Right kidney (tissue), 1 donor: ENCODE data around the gene FLT1.

ENCODE experiments used
- DNase-seq: peaks from one replicate; pipeline ENCODE4 v3.0.0-alpha.2; 2016

FLT1 gene

DNA sequence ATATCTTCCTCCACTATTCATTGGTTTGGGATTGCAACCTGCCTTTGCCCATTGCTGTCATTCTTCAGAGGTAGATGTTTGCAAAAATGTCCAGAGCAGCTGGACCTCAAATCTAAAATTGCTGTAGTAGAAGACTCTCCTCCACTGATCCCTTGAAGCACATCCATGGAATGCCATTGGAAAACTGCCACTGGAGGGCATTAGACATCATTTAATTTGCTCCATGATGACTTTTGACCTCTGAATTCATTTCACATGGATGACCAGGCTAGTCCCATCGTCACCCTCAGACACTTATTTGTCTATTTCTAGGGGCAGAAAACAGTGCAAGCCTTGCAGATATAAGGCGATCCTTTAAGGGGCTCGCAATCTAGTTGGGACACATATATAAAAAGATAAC lies 33.9 kb upstream of the FLT1 start:
- DNase-seq: no peak

- DNase-seq: no peak
These were observed 33.5 kb upstream of the FLT1 start for GRCh38 chr13:28528388-28528787.

DNA sequence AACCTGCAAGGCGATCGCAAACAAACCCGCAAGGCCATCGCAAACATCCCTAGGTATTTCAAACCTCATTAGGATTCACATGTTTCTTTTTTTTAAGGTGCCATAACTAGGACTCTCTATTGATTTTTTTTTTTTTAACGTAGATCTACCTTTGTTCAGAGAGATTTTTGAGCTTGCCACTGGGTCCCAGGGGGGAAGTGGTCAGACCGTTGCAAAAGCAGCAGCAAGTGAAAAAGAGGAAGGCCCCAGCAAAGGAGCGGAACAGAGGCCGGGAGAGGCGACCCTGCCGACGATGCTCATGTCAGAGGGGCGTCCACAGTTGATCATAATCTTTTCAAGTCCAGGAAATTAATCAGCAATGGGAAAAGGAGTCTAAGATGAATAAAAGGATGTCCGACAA lies 32.7 kb upstream of the FLT1 start:
- no peak for DNase-seq

- DNase-seq: no peak
These were observed 31.9 kb upstream of the FLT1 start for GRCh38 chr13:28526876-28527275.

DNA sequence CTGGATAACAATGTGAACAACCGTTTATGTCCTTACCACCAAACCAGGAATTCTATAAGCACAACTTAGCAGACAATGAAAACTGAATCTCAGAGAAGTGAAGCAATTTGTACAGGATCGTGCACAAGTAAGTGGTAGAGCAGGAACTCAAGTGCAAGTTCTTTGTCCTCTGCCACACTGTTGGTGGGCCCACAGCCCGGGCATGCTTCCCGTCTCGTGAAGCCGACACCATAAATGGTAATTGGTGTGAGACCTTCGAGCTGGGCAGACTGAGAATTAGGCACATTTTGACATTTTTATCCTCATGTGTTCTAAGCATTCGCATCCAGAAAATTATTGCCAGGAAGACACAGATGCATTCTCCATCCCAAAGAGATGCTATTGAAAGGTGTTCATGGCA lies 27.9 kb upstream of the FLT1 start:
- no peak for DNase-seq

DNA sequence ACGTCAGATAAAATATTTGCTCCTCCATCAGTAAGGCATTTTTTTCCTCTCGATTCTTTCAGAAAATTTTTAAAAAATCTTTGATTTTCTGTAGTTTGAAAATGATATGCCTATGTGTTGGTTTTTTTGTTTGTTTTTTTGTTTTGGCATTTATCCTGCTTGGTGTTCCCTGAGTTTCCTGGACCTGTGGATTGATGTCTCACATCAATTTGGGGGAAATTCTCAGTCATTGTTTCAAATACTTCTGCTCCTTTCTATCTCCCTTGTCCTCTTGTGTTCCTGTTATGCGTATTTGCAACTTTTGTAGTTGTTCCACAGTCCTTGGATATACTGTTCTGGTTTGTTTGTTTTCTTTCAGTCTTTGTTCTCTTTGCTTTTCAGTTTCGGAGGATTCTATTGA lies 18.8 kb upstream of the FLT1 start:
- DNase-seq: no peak

DNA sequence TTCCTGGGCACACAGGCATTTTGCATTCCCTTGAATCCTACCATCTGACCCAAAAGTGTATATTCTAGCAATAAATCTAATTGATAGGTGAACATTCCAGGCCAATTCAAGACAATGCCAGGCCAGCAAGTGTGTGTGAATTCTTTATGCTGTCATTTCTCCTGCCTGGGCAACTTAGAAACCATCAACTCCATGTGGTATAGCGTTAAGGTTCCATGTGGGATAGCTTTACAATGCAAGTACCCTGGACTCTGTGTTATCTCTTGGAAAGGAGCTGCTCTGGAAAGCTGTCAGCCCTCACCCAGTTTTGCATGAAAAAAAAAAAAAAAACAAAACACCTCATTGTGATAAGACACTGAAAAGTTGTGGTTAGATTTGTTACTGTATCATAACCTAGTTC lies 15.6 kb upstream of the FLT1 start:
- no peak for DNase-seq

DNA sequence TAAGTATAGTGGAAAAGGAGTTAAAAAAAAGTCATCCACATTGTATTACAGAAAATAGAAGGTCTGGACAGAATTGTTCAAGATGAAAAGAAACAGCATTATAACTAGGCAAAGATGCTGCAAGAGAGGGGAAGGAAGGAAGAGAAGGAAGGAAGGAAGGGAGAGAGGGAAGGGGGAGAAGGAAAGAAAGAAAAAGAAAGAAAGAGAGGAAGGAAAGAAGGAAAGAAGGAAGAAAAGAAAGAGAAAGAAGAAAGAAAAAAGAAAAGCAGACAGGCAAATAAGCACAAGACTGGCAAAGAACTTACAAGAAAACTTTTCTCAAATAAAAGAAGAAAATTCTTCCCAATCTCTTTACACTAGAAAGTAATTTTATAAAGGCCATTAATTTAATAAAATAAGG lies 15.1 kb upstream of the FLT1 start:
- no peak for DNase-seq

GRCh38 chr13:28505543-28506135 lies 10.7 kb upstream of the FLT1 start:
- no peak for DNase-seq

GRCh38 chr13:28503182-28503967 lies 8.4 kb upstream of the FLT1 start:
- no peak for DNase-seq

DNA sequence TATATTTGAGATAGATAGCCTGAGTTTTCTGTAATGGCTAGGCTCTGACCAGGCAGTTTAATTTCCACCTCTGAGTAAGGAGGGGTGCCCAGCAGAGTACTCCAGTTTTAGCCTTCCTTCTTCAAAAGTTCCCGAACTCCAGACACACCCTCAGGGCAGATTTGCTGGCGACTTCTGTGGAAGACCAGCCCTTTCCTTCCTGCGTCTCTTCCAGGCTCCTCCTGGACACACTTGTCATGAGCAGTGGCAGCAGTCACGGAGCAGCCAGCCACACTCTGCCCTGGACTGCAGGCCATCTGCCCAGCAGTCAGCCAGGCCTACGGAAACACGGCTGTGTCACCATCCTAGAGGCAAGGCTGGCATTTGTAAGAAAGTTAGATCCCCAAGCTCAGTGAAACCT lies 6.6 kb upstream of the FLT1 start:
- DNase-seq: no peak

GRCh38 chr13:28499609-28500008 lies 4.7 kb upstream of the FLT1 start:
- no peak for DNase-seq

DNA sequence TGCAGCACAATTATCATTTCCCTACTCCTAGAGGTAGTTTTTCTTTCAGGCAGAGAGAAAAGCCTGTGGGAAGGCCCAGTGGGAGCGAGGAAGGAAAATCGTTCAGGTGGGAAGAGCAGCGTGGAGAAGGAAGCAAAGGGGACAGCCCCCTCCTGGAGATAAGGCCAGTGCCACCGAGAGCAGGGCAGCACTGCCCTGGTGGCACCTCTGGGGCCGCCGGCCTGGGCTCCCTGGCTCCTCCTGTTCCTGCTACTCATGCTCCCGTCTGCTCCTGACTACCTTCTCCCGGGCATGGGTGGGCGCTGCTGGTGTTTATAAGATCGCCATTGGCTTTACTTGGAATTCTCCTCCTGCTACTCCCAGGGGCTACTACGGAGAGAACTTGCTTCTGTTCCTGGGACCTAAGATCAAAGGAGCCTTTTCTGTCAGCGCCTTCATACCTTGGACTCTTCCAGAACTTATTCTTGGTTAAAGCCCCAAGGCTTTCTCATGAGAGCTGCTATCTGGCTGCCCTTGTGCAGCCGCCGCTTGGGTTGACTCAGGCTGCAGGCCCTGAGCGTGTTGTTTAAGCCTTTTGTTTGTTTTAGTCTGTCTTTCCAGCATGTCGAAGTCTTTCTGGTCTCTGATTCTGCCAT lies 3.7 kb upstream of the FLT1 start:
- DNase-seq: no peak

- no peak for DNase-seq
These were observed 2.4 kb upstream of the FLT1 start for GRCh38 chr13:28497143-28497876.

GRCh38 chr13:28496188-28496564 lies 1.2 kb upstream of the FLT1 start:
- no peak for DNase-seq

- no peak for DNase-seq
These were observed 735 bp upstream of the FLT1 start for GRCh38 chr13:28495538-28496187.

DNA sequence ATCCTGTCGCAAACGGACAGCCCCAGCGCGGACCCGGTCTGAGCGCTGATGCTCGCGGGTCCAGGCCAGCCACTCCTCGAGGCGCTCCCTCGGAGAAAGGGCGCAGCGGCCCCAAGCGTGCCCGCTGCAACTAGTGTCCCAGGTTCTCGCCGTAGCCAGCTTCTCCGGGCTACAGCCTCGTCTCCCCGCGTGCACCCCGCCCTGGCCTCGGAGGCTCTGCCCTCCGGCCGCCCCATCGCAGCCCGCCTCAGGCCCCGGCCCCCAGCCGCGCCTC lies 487 bp downstream of the FLT1 start:
- peak; percentile 61 for DNase-seq

- DNase-seq: peak; percentile 64
These were observed 1.0 kb downstream of the FLT1 start for GRCh38 chr13:28493740-28494503.

- DNase-seq: peak; percentile 31
These were observed 2.2 kb downstream of the FLT1 start for GRCh38 chr13:28492569-28493367.

DNA sequence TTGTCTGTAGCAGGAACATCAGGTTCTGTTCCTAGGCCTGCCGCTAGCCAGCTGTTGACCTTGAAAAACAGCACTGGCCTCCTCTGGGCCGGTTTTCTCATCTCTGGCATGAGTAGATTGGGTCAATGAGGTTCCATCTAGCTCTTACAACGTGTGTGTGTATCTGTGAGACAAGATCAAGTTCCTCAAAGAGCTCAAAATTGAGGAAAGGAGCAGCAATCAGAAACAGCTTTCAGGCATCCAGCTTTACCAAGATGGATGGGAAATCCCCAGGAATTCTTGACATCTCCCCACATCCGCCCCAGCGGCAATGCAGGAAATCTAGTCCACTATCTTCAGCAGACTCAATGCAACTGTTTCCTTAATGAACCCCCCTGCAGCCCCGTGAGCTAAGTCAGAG lies 4.9 kb downstream of the FLT1 start:
- DNase-seq: no peak

- DNase-seq: no peak
These were observed 5.4 kb downstream of the FLT1 start for GRCh38 chr13:28489524-28489931.
